B cell (primary cell): ENCODE data around the gene SLC12A1. TPM values are rescaled to one million over a fixed set of nuclear protein-coding genes. Genes with fewer than 3 reads are reported as not detected.

Experiments
- ATAC-seq: fragments of 200-7000 bp; cut with Tn5 transposase; one replicate; pipeline ENCODE4 v1.10.0; 2021; ENCODE audit warnings: low read depth, mild to moderate bottlenecking, moderate number of reproducible peaks, moderate library complexity
- CTCF ChIA-PET: fragments of 350-600 bp; sonication (Branson Sonifier 250); formaldehyde crosslinking; loops from one replicate; lab custom pipeline; 2021; ENCODE audit warnings: antibody characterized with exemption, inconsistent platforms; lab: Charles Lee
- POLR2A ChIA-PET: fragments of 350-600 bp; sonication (Branson Sonifier 250); formaldehyde crosslinking; loops from one replicate; lab custom pipeline; 2021; ENCODE audit warnings: antibody characterized with exemption; lab: Charles Lee
- DNase-seq: peaks from one replicate; pipeline ENCODE4 v3.0.0; 2013
- H2AFZ ChIP-seq: 2 replicates; pipeline ENCODE4 v1.6.1; 2012; ENCODE audit warnings: mild to moderate bottlenecking, low read depth, low read length; ENCODE audit not compliant: insufficient read depth, poor library complexity, severe bottlenecking
- H3K27ac ChIP-seq, 2 donors: 1 replicate in 1 of 2; 2 replicates in 1 of 2; pipeline ENCODE4 v1.5.1; 2012 to 2013; ENCODE audit warnings: low read length in 2 of 2, mild to moderate bottlenecking in 2 of 2, moderate library complexity in 1 of 2
- H3K27me3 ChIP-seq, 4 experiments: fragments of 200-600 bp in 1 of 4; sonication (generic) in 1 of 4; replicated peaks in 1 of 4; 1 replicate in 2 of 4; 2 replicates in 2 of 4; pipeline versions ENCODE4 v1.6.1 to v1.7.0; 2013 to 2016; ENCODE audit warnings: low read length in 3 of 4, mild to moderate bottlenecking in 2 of 4, mixed read lengths in 1 of 4, moderate library complexity in 1 of 4; ENCODE audit not compliant: insufficient read depth in 4 of 4, control insufficient read depth in 3 of 4; ENCODE audit errors: control extremely low read depth in 1 of 4
- H3K36me3 ChIP-seq, 2 experiments: replicated peaks in 1 of 2; 1 replicate in 1 of 2; 2 replicates in 1 of 2; pipeline versions ENCODE4 v1.6.1 to v1.7.1; 2013; ENCODE audit warnings: low read length in 1 of 2; ENCODE audit not compliant: insufficient read depth in 2 of 2, control insufficient read depth in 1 of 2; ENCODE audit errors: control extremely low read depth in 1 of 2, extremely low read depth in 1 of 2
- H3K4me1 ChIP-seq, 2 donors: fragments of 200-600 bp in 1 of 2; sonication (generic) in 1 of 2; 1 replicate in 1 of 2; 2 replicates in 1 of 2; pipeline versions ENCODE4 v1.5.1 to v1.6.1; 2013 to 2017; ENCODE audit warnings: low read length in 2 of 2; ENCODE audit not compliant: control insufficient read depth in 2 of 2, insufficient read depth in 2 of 2
- H3K4me2 ChIP-seq: replicated peaks from 2 replicates; pipeline ENCODE3; 2012; ENCODE audit warnings: mild to moderate bottlenecking, low read depth, low read length; ENCODE audit not compliant: poor library complexity, severe bottlenecking
- H3K4me3 ChIP-seq, 5 experiments: fragments of 200-600 bp in 1 of 5; sonication (generic) in 1 of 5; 1 replicate in 3 of 5; 2 replicates in 2 of 5; pipeline versions ENCODE4 v1.5.1 to v1.7.0; 2011 to 2016; ENCODE audit warnings: low read length in 4 of 5, mild to moderate bottlenecking in 4 of 5, low read depth in 2 of 5, control low read depth in 1 of 5, moderate library complexity in 1 of 5; ENCODE audit not compliant: insufficient read depth in 1 of 5; ENCODE audit errors: control extremely low read depth in 1 of 5, extremely low read depth in 1 of 5
- H3K79me2 ChIP-seq: fragments of 200-600 bp; sonication (generic); one replicate; pipeline ENCODE4 v1.6.0; 2016; ENCODE audit warnings: low read length; ENCODE audit not compliant: control insufficient read depth, insufficient read depth
- H3K9ac ChIP-seq: fragments of 200-600 bp; sonication (generic); 2 replicates; pipeline ENCODE4 v1.6.1; 2017; ENCODE audit warnings: mild to moderate bottlenecking, low read length, moderate library complexity
- H3K9me3 ChIP-seq, 3 donors: one replicate each; pipeline versions ENCODE4 v1.6.1 to v1.7.1; 2013; ENCODE audit warnings: low read length in 2 of 3; ENCODE audit not compliant: control insufficient read depth in 2 of 3, insufficient read depth in 1 of 3; ENCODE audit errors: control extremely low read depth in 1 of 3
- H4K20me1 ChIP-seq: 2 replicates; pipeline ENCODE4 v1.6.0; 2012; ENCODE audit warnings: mild to moderate bottlenecking, low read length; ENCODE audit not compliant: insufficient read depth, control insufficient read depth, poor library complexity, severe bottlenecking
- H3K27ac Mint-ChIP-seq: one replicate; pipeline ENCODE4 v1.8.0; 2021; ENCODE audit warnings: mixed read lengths
- H3K27me3 Mint-ChIP-seq: one replicate; pipeline ENCODE4 v1.8.0; 2021; ENCODE audit warnings: mixed read lengths
- H3K4me1 Mint-ChIP-seq: one replicate; pipeline ENCODE4 v1.8.0; 2021; ENCODE audit warnings: mixed read lengths
- H3K4me3 Mint-ChIP-seq: one replicate; pipeline ENCODE4 v1.8.0; 2021; ENCODE audit warnings: mixed read lengths
- H3K9me3 Mint-ChIP-seq: one replicate; pipeline ENCODE4 v1.8.0; 2022; ENCODE audit warnings: mixed read lengths; ENCODE audit not compliant: insufficient read depth
- CTCF ChIP-seq: fragments of 200-600 bp; IDR thresholded peaks from one replicate; pipeline ENCODE4 v1.8.0; 2022; ENCODE audit warnings: antibody characterized with exemption, mild to moderate bottlenecking
- EZH2 ChIP-seq: IDR thresholded peaks from 2 replicates; pipeline ENCODE4 v1.6.1; 2012; ENCODE audit warnings: borderline replicate concordance, low read depth, mild to moderate bottlenecking, moderate library complexity, low read length; ENCODE audit not compliant: insufficient read depth, poor library complexity, severe bottlenecking
- WGBS: methylation state at CpG from one replicate; pipeline ENCODE4 v1.1.5; 2013; ENCODE audit warnings: missing lambda C conversion rate; ENCODE audit not compliant: insufficient coverage; 5-methylcytosine and 5-hydroxymethylcytosine counted together
- intact Hi-C: fragments of 100-400 bp; cut with micrococcal nuclease; formaldehyde crosslinking; loops from one replicate; pipeline ENCODE4 v1.10.0; 2022
- polyA plus RNA-seq: library from polyadenylated mRNA; depleted of rRNA; stranded (reverse); fragments of >200 nt; gene quantifications from 2 replicates; pipeline ENCODE4 v1.2.3, GENCODE V29; 2012
- total RNA-seq, 2 donors: library from RNA; stranded (reverse); fragments of 120-200 nt in 1 of 2; gene quantifications; 1 replicate in 1 of 2; 2 replicates in 1 of 2; pipeline versions ENCODE4 v1.2.3 to v1.2.4, GENCODE V29; 2013 to 2022

SLC12A1 gene
- total and polyA plus RNA-seq, 2 donors (not counting 1 experiment from before 2014, with no cell fraction given): not detected

DNA sequence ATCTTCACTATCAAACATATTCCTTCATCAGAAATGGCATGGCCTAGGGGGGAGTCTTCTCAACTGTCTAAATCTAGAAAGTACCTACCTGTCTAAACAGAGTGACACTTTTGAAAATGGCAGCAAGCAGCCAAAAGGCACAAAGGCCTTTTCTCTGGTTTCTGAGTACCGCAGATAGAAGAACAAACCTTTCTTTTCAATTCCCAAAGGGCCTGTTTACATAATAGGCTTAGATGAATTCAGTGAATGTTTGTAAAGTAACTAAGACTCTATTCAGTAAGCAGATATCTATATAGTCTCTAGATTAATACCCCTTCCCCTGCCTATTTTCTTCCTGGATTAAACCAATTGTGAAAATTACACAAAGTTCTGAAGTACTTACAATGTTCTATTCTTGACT, 35.1 kb upstream of the SLC12A1 start:
- no peak for ATAC-seq
- no peaks in the 10 kb centered on the region for H3K4me1 ChIP-seq
- no CpG with 5 or more reads among the region's 1 CpG for WGBS
- H3K4me2 ChIP-seq: no peak overlapping the region
- H3K27me3 ChIP-seq: no peaks in the 10 kb centered on the region
- intact Hi-C loops: no loop called here
- no peak overlapping the region for H3K9ac ChIP-seq
- no peak for DNase-seq
- no peaks in the 10 kb centered on the region for H3K36me3 ChIP-seq
- TF ChIP-seq CTCF: no peak
- no peak for TF ChIP-seq EZH2
- no peak overlapping the region for H3K27ac Mint-ChIP-seq
- H3K27me3 Mint-ChIP-seq: no peaks in the 10 kb centered on the region
- H3K9me3 ChIP-seq: peaks cover 0 to 4% (median 3%) of the 10 kb centered on the region in 3 donors
- H3K27ac ChIP-seq: no peak overlapping the region
- peaks cover 2% of the 10 kb centered on the region for H3K9me3 Mint-ChIP-seq
- H4K20me1 ChIP-seq: no peaks in the 10 kb centered on the region
- no peak overlapping the region for H3K4me3 ChIP-seq
- H2AFZ ChIP-seq: no peak overlapping the region
- CTCF ChIA-PET: no interaction called here
- H3K4me1 Mint-ChIP-seq: peaks cover 5% of the 10 kb centered on the region
- POLR2A ChIA-PET: no interaction called here
- no peak overlapping the region for H3K4me3 Mint-ChIP-seq
- H3K79me2 ChIP-seq: peaks cover 26% of the 10 kb centered on the region

DNA sequence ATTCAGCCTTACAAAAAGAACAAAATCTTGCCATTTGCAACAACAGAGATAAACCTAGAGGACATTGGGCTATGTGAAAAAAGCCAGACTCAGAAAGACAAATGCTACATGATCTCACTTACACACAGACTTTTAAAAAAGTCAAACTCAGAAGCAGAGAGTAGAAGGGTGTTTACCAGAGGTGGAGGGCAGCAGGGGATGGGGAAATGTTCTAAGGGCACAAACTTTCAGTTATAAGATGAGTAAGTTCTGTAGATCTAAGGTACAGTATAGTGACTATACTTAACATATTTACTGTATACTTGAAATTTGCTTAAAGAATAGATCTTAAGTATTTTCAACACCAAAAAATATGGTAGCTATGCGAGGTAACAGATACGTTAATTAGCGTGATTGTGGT, 31.0 kb upstream of the SLC12A1 start:
- Histone ChIP-seq H3K36me3 (no peaks in the 10 kb centered on the region), H3K4me2 (no peak overlapping the region), H3K9ac (no peak overlapping the region), H3K9me3 (peaks cover 0 to 4% (median 3%) of the 10 kb centered on the region in 3 donors), H3K27ac (no peak overlapping the region), H4K20me1 (no peaks in the 10 kb centered on the region), H3K4me1 (peaks cover 8 to 11% of the 10 kb centered on the region in 2 donors), H3K4me3 (no peak overlapping the region), H3K79me2 (peaks cover 33% of the 10 kb centered on the region), H2AFZ (no peak overlapping the region), H3K27me3 (no peaks in the 10 kb centered on the region)
- Mint-ChIP-seq H3K27me3 (peaks cover 5% of the 10 kb centered on the region), H3K9me3 (peaks cover 2% of the 10 kb centered on the region), H3K4me3 (no peak overlapping the region), H3K4me1 (peaks cover 18% of the 10 kb centered on the region), H3K27ac (no peak overlapping the region)
- intact Hi-C loops: loop anchor here (5.0 kb wide), 3 partner anchors 637 to 1447 kb away; partner anchors contain the start of genes CEP152, DTWD1, EID1 and FAM227B
- ChIA-PET CTCF (no interaction called here), POLR2A (no interaction called here)
- WGBS: no CpG with 5 or more reads among the region's 3 CpGs
- TF ChIP-seq CTCF: no peak
- TF ChIP-seq EZH2: no peak
- ATAC-seq (no peak), DNase-seq (no peak)
